Tongue (tissue), 2 donors: ENCODE data around the gene SAMD4B. TPM values are rescaled to one million over a fixed set of nuclear protein-coding genes. Genes with fewer than 3 reads are reported as not detected.
A peak's percentile ranks its signal among the peaks of the same experiment; 100 is the strongest.
"Not testable (repeated sequence)": the region's sequence is repeated elsewhere in the genome, so short reads cannot be mapped to it uniquely, and the experiment has no call there.

Experiments used
- DNase-seq: peaks from one replicate; pipeline ENCODE4 v3.0.0-alpha.2; 2015
- total RNA-seq: library from RNA; depleted of rRNA; stranded (reverse); fragments of >200 nt; gene quantifications from one replicate; pipeline ENCODE4 v1.2.3, GENCODE V29; 2014

SAMD4B gene
- total RNA-seq, 1 donor from 2014 or later = 36.4 TPM

GRCh38 chr19:39310558-39311311 lies 31.5 kb upstream of the SAMD4B start:
- DNase-seq = peak; percentile 43

- DNase-seq = no peak
These were observed 28.0 kb upstream of the SAMD4B start for GRCh38 chr19:39314016-39314728.

GRCh38 chr19:39315933-39316332 lies 26.3 kb upstream of the SAMD4B start:
- no peak for DNase-seq

GRCh38 chr19:39316627-39317321 lies 25.4 kb upstream of the SAMD4B start:
- no peak for DNase-seq

- DNase-seq = no peak
These were observed 24.7 kb upstream of the SAMD4B start for GRCh38 chr19:39317476-39317875.

- DNase-seq = no peak
These were observed 24.1 kb upstream of the SAMD4B start for GRCh38 chr19:39318071-39318470.

GRCh38 chr19:39318690-39319089 lies 23.5 kb upstream of the SAMD4B start:
- no peak for DNase-seq

GRCh38 chr19:39319098-39319891 lies 22.9 kb upstream of the SAMD4B start:
- DNase-seq = no peak

- no peak for DNase-seq
These were observed 22.4 kb upstream of the SAMD4B start for GRCh38 chr19:39319892-39320248.

GRCh38 chr19:39321117-39321831 lies 20.9 kb upstream of the SAMD4B start:
- no peak for DNase-seq

- DNase-seq = no peak
These were observed 20.4 kb upstream of the SAMD4B start for GRCh38 chr19:39321832-39322176.

GRCh38 chr19:39324242-39324842 lies 17.9 kb upstream of the SAMD4B start:
- DNase-seq = no peak

- DNase-seq = no peak
These were observed 16.2 kb upstream of the SAMD4B start for GRCh38 chr19:39325778-39326665.

- no peak for DNase-seq
These were observed 14.7 kb upstream of the SAMD4B start for GRCh38 chr19:39327363-39328045.

GRCh38 chr19:39328046-39328705 lies 14.0 kb upstream of the SAMD4B start:
- peak; percentile 94 for DNase-seq

- no peak for DNase-seq
These were observed 12.3 kb upstream of the SAMD4B start for GRCh38 chr19:39329948-39330347.

- DNase-seq = no peak
These were observed 9.9 kb upstream of the SAMD4B start for GRCh38 chr19:39332293-39332692.

GRCh38 chr19:39332738-39333137 lies 9.5 kb upstream of the SAMD4B start:
- DNase-seq = not testable (repeated sequence)

GRCh38 chr19:39333507-39333906 lies 8.7 kb upstream of the SAMD4B start:
- DNase-seq = no peak
